ENCODE data around the gene P2RX6. TPM values are rescaled to one million over a fixed set of nuclear protein-coding genes. Genes with fewer than 3 reads are reported as not detected.

P2RX6 gene
- total and polyA plus RNA-seq, 9 of the 15 experiments (the other 6 are each of a cell fraction or from before 2014, with no cell fraction given): 0.01 to 3.9 (median 1.5) TPM; not detected in 1

DNA sequence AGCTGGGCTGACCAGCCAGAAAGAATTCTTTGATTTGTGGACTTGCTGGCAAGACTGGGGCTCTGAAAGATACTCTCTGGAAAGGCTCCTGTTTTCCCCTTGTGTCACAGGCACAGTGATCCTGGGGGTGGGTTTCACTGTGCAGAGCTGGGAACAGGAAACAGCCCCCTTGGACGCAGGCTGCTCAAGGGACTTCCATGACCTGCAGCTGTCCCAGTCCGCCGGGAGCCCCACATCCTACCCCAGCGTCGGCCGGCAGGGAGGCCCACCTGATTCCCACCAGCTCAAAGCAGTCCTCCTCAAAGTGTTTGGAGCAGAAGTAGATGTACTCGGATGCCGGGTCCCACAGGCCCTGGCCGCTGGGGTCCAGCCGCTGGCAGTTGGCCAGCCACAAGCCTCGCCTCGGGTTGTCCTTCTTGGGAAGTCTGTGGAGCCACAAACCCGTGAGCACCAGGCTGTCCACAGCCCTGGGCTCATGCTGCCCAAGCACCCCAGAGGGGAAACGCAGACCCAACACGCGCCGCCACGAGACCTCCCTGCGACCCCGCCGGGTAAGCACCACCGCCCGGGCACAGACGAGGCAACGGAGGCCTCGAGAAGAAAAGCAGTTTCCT lies 13.9 kb upstream of the P2RX6 start (continued):
- TF ChIP-seq, protein P1, sequence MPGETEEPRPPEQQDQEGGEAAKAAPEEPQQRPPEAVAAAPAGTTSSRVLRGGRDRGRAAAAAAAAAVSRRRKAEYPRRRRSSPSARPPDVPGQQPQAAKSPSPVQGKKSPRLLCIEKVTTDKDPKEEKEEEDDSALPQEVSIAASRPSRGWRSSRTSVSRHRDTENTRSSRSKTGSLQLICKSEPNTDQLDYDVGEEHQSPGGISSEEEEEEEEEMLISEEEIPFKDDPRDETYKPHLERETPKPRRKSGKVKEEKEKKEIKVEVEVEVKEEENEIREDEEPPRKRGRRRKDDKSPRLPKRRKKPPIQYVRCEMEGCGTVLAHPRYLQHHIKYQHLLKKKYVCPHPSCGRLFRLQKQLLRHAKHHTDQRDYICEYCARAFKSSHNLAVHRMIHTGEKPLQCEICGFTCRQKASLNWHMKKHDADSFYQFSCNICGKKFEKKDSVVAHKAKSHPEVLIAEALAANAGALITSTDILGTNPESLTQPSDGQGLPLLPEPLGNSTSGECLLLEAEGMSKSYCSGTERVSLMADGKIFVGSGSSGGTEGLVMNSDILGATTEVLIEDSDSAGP (CRISPR knock-in tag; IDR thresholded peaks at IDR 0.05): no peak
- TF ChIP-seq ZNF134 (CRISPR knock-in tag; conservative IDR thresholded peaks at IDR 0.05): 0 out of 2 replicates have a peak, but pooled peaks have one; percentile 30
- 0 out of 2 replicates have a peak, but pooled peaks have one; percentile 84 for TF ChIP-seq RFX7 (CRISPR knock-in tag; IDR thresholded peaks at IDR 0.05)
- peak; percentile 73 for TF ChIP-seq ERF (CRISPR knock-in tag; IDR thresholded peaks at IDR 0.05)
- no peak for TF ChIP-seq BHLHE40 (IDR thresholded peaks at IDR 0.05; ENCODE audit: low read length)
- TF ChIP-seq, protein P2, sequence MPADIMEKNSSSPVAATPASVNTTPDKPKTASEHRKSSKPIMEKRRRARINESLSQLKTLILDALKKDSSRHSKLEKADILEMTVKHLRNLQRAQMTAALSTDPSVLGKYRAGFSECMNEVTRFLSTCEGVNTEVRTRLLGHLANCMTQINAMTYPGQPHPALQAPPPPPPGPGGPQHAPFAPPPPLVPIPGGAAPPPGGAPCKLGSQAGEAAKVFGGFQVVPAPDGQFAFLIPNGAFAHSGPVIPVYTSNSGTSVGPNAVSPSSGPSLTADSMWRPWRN (IDR thresholded peaks at IDR 0.05; ENCODE audit: low read depth): no peak
- no peak for TF ChIP-seq RBM22 (IDR thresholded peaks at IDR 0.05; ENCODE audit: low read depth, low read length, poor library complexity, severe bottlenecking)
- TF ChIP-seq ZEB2 (IDR thresholded peaks at IDR 0.05): no peak
- no peak for TF ChIP-seq TRIM28 (IDR thresholded peaks at IDR 0.05)
- TF ChIP-seq XRCC4 (IDR thresholded peaks at IDR 0.05; ENCODE audit: extremely low read depth, insufficient read depth, insufficient read length): no peak
- peak; percentile 17; the same call in 1 of the 2 replicates for TF ChIP-seq ZHX1 (conservative IDR thresholded peaks at IDR 0.05; ENCODE audit: low read length)
- no peak for TF ChIP-seq NR4A1 (CRISPR knock-in tag; IDR thresholded peaks at IDR 0.05)
- TF ChIP-seq NR4A1 (tag; IDR thresholded peaks at IDR 0.05): no peak
- no peak for TF ChIP-seq ZNF431 (CRISPR knock-in tag; IDR thresholded peaks at IDR 0.05)
- no peak for TF ChIP-seq TEAD2 (tag; IDR thresholded peaks at IDR 0.05)
- no peak for TF ChIP-seq SAFB2 (IDR thresholded peaks at IDR 0.05; ENCODE audit: borderline replicate concordance, low read depth, low read length, severe bottlenecking)
- no peak for TF ChIP-seq ZNF217 (CRISPR knock-in tag; IDR thresholded peaks at IDR 0.05)
- no peak for TF ChIP-seq DMBX1 (CRISPR knock-in tag; IDR thresholded peaks at IDR 0.05; ENCODE audit: borderline replicate concordance)
- TF ChIP-seq, protein P3, sequence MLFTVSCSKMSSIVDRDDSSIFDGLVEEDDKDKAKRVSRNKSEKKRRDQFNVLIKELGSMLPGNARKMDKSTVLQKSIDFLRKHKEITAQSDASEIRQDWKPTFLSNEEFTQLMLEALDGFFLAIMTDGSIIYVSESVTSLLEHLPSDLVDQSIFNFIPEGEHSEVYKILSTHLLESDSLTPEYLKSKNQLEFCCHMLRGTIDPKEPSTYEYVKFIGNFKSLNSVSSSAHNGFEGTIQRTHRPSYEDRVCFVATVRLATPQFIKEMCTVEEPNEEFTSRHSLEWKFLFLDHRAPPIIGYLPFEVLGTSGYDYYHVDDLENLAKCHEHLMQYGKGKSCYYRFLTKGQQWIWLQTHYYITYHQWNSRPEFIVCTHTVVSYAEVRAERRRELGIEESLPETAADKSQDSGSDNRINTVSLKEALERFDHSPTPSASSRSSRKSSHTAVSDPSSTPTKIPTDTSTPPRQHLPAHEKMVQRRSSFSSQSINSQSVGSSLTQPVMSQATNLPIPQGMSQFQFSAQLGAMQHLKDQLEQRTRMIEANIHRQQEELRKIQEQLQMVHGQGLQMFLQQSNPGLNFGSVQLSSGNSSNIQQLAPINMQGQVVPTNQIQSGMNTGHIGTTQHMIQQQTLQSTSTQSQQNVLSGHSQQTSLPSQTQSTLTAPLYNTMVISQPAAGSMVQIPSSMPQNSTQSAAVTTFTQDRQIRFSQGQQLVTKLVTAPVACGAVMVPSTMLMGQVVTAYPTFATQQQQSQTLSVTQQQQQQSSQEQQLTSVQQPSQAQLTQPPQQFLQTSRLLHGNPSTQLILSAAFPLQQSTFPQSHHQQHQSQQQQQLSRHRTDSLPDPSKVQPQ (CRISPR knock-in tag; IDR thresholded peaks at IDR 0.05; ENCODE audit: borderline replicate concordance): 0 out of 2 replicates have a peak, but pooled peaks have one; percentile 70

All from K562 (cell line).